Hematopoietic multipotent progenitor cell treated with erythropoietin and hydrocortisone succinate and interleukin-3 and kit ligand, for 15 days (in vitro differentiated cells): Measurements from ENCODE around the gene PNP.
"Not testable (repeated sequence)": the region's sequence is repeated elsewhere in the genome, so short reads cannot be mapped to it uniquely, and the experiment has no call there.

Experiments
- DNase-seq: peaks from one replicate; pipeline ENCODE4 v3.0.0-alpha.2; 2015; ENCODE audit warnings: low spot score

Gene PNP

DNA sequence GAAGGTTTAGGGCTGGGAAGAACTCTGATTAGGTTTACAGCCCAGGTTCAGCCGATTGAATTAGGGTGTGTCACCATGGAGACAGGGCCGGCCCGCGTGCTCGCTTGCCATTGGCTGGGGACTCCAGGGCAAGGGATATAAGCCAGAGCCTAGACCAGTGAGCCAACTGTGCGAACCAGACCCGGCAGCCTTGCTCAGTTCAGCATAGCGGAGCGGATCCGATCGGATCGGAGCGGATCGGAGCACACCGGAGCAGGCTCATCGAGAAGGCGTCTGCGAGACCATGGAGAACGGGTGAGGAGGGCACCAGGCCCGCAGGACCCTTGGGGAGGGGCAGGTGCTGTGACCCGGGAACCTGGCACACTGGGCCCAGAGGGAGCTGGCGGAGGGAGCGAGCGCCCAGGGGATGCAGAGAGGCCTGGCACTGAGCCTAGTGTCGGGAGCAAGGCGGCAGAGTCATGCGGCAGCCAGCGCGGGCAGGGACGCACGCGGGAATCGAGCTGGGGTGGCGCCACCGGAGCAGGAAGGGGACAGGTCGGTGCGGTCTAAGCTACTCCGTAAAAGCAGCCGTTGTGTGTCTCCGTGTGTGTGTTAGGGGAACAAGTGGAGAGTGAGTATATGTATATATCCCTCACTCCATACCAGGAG lies at the start of gene PNP:
PNP (plus strand) TSS at position 165 of the 648 bp plus-strand sequence; CDS start at position 284, 119 bp downstream.
- DNase-seq = peak; percentile 96

DNA sequence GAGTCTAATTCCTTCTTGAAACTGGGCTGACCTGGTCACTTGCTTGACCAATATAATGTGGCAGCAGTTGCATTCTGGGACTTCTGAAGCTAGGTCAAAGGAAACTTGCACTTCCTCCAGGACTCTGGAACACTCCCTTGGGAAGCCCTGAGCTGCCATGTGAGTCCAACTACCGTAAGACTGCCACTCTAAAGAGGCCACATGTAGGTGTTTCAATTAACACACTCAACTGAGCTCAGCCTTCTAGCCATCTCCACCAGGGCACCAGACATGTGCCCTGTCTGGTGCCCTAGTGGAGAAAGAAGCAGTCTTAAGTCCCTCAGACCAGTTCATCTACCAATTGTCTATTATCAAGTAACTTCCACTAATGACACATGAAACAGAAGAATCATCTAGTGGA lies 49.8 kb upstream of the PNP start:
- no peak for DNase-seq

DNA sequence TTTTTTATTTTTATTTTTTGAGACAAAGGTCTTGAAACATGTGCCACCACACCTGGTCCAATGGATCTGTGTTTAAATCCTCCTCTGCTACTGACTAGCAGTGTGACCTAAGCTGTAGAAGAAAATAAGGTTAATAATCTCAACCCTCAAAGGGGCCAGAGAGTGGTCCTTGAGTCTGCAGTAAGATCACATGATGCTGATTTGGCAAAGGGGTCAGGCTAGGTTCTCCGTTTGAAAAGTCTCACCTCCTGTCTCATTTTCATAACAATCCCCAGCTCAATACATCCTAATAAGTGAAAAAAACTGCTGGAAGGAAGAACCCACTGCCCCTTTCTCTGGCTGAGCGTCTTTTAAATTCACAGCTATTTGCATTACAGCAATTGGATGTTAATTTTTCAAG lies 47.9 kb upstream of the PNP start:
- no peak for DNase-seq

DNA sequence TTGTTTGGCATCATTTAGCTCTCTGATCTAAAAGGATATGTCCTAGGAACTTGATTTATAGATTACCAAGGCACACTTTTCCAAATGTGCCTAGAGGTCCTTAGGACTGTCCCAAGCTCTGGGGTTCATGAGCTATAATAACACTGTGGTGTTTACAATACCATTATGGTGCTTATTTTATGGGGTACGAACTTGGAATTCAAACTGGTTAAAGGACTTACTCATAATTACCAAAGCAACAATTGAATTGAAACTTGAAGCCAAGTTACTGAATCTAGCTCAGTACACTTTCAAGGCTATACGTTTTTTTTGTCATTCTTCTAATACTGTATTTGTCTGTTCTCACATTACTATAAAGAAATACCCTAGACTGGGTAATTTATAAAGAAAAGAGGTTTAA lies 46.3 kb upstream of the PNP start:
- DNase-seq = no peak

DNA sequence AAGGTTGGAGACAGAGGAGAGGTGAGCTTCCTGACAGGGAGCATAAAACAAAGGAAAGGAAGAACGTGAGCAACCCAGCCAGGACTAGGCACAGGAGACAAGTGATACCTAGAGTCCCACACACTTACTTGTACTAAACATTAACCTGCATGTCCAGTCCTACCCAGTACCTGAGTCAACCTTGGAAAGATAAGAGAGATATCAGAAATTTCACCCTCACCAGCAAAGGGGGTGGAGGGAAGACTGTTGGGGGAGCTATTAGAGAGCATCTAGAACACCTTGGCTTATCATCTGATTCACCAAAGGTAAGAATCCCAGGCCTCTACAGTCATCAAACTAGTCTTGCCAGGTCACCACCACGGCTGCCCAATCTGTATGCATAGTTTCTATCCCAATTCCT lies 44.4 kb upstream of the PNP start:
- DNase-seq = no peak

DNA sequence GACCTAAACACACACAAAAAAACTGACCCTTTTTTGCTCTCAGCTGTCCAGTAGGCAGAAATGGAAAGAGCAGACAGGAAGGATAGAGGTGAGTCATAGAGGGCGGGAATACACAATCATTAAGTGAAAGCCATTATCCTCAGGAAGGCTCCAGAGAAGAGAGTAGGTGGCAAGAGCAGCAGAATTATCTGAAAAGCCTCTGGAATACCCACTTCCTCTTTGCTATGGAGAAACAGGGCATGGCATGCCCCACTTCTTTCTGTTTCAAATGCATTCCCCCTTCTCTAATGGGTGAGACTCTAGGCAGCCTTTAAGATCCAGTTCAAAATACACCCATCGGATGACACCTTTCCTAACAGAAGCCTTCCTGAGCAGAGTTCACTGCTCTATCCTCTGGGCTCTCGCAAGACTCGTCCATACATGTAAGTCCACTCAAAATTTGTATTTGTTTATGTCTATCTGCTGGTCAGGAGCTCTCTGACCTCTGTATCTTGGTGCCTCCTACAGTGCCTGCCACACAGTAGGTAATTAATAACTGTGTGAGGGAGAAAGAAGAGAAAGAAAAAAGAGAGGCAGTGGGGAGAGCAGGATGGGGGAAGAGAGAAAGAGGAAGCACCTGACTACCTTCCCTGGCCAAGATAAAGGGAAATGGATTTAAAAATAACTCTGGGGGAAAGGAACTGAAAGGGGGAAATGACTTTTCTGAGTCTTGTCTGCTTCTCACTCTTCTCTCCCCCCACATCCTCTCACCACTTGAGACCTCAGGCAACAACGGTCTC lies 41.8 kb upstream of the PNP start:
- no peak for DNase-seq

DNA sequence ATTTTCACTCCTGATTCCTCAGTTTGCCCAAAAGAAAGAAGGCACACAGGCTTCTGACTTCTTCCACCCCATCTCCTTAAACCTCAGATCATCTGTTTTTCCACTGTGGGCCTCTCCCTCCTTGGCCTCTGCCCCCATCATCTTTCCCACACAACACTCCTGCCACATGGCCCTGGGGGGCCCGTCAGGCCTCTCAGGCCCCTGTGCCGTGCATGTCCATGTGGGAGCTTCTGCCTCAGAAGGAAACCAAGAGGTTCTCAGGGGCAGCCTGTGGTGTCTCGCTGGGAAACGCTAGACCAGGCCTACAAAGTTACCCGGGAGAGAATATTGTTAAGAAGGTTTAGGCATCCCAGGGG lies 41.2 kb upstream of the PNP start:
- DNase-seq = no peak

DNA sequence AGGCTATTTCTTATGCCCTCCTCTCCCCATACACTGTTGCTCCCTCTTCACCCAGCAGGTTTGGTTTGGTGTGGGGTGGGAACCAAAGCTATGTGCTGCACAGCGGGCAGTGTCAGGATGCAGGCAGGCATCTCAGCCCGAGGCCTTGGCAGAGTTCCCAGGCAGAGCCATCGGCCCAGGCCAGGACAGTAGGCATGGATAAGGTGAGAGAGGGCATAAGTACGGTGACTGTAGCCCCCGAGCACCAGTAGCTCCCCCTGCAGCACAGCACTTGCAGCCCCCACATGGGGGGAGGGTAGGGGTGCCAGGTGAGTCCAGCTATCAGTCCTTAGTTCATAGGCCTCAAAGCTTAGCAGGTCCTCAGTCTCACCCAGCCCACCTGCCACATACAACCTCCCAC lies 40.4 kb upstream of the PNP start:
- DNase-seq = no peak

DNA sequence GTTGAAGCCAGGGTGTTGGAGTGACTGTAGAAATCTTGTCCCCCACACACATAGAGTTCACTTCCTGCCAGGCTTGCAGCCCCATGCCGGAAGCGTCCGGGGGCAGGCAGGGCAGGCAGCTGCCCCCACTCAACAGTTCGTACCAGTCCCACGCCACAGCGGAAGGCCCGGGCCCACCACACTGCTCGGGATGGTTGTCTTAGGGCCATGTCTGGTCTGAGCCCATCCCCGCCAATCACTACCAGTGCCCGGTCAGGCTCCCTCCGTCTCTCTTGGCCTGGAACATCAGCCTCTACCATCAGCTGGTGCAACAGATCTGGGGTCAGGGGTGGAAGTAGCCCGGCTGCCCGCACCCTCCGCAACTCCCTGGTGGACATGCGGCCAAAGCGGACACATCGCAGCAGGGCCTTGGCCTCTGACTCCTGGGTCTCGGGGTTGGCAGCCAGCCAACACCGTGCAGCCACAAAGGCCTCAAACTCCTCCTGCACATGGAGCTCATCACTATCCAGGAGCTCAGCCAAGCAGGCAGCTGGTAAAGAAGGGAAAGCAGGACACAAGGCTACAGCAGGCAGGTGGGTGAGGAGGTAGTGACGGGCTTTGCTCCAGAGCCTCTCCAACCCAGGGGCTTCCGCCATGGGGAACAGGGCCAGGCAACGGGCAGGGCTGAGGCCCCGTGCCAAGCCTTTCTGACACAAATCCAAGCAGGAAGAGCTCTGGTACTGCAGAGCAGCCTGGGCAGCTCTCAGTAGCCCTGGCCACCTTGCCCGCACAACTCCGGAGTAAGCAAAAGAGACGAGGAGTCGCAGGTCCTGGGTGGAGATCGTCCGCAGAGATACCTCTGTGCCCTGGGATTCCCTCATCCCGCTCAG lies 39.2 kb upstream of the PNP start:
- no peak for DNase-seq

DNA sequence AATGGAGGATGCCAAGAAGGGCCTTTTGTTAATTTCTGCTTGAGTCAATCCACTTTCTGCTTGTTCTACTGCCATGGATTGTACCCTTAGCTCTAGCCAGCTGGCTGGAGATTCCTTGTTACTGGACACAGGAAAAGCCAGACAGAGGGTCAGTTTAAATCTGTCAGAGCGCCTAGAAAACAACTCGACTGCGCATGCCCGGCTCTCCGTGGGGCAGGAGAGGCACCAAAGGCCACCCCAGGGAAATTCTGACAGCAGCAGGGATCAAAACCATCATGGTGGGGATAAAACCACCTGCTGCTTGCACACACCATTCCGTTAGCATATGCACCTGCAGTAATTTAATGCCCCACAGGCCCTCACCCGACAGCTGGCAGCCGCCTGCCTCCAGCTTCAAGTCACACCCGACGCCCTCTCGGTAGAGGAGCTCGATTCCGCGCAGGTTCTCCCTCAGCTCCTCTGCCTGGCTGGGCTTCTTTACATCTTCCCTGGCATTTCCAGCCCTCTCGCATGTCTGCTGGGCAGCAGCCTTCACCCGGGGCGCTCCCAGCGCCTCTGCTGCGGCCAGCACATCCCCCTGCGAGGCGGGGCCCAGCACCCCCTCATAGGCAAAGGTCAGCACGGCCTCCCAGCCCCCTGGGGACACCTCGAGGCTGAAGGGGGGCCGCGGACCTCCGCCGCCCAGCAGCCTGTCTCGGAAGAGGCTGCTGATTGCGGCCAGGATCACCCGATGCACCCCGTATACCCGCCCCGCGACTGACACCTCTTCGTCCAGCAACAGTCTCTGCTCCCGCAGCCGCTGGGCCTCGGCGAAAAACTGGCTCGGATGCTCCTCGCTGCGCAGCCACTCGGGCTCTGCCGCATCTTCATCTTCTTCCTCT lies 34.3 kb upstream of the PNP start:
- no peak for DNase-seq

DNA sequence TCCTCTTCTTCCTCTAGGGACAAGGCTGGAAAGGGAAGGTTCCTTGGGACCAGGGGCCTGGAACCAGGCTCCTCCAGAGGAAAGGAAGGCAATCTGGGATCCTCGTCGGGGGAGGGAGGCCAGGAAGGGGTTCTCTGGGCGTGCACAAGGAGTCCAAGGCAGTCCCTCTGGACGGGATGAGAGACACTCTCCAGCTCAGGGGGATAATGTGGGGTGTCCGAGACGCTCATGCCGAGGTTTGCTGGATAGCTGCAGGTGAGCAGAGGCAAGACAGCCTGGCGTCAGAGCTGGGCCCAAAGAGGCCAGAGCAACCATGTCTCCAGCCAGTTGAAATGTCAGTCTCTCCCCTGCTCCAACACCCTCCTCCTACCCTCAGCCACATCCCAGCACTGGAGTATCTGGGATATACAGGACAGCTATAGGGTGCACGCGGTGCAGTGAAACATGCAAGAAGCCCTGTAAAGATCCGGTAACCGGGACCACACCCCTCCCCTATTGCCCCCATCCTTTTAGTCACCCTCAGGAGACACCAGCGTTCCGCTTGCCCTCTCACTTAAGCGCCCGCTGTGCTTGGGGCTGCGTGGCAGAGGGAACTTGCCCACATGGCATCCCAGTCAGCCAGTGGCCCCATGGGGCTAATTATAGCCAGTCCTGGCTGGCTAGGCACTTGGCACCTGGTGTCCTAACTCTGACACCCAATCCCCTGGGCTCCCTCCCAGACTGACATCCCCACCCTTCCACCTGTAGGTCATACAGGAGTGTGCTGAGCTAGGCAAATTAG lies 33.4 kb upstream of the PNP start, which contains the start of gene KLHL33:
KLHL33 (minus strand) TSS at position 585 of the 781 bp plus-strand sequence; CDS start at position 230, 355 bp downstream.
- no peak for DNase-seq

DNA sequence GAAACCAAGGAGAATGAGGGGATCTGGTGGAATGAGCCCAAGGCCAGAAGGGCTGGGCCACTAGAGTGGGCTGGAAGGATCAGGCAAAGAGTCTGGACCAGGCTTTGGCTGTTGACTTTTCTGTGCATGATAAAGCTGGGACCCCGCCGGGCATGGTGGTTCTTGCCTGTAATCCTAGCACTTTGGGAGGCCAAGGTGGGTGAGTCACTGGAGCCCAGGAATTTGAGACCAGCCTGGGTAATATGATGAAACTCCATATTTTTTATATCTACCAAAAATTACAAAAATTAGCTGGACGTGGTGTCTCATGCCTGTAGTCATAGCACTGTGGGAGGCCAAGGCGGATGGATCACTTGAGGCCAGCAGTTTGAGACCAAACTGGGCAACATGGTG lies 32.8 kb upstream of the PNP start:
- DNase-seq = no peak

DNA sequence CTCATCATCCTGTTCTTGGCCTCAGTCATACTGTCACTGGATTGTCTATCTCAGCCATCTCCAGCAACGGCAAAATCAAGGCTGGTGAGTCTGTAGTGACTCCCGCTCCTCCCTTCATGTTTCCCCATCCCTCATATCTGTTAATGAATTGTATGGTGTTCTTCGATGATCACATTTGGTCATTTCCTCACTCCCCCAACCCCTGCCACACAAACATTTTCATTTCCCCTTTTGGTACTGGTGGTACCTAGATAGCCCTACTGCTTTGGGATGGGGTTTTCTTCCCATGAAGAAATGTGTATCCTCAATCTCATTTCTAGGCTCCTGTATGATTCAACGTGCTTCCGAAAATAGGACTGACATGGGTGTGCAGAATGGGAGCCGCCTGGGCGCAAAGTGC lies 30.5 kb upstream of the PNP start:
- no peak for DNase-seq

DNA sequence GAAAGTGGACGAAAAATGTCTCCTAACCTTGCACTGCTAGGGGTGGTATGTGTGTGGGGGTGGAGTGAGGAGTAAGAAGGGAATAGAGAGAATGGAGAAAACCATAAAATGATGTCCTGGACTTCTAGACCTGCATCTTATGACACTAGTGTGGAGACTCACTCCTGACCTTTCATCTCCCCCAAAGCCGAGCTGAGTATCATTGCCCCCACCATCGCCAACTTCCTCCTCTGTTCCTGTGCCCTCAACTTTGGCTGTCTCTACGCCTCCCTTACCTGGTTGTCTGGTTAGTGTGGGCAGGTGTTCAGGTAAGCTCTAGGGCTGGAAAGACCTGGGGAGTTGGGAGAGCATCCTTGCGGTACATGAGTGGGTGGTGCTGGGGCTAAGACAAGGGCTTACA lies 28.7 kb upstream of the PNP start:
- DNase-seq = no peak

DNA sequence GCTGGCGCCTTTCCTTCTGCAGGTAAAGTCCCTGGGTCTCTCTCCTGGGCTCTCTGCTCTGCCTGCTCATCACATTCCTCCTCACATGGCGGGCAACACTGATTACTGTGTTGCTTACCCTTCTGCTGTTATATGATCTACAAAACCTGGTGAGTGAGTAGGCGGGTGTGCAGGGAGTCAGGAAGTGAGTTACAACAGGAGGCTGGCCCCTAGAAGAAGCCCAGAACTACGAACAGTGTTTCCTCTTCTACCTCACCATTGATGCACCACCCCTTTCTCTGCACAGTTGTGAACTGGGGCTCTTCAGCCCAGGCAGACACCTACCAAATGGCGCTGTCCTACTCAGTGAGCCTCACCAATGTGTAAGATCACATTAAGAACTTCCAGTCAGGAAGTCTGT lies 28.3 kb upstream of the PNP start:
- no peak for DNase-seq

DNA sequence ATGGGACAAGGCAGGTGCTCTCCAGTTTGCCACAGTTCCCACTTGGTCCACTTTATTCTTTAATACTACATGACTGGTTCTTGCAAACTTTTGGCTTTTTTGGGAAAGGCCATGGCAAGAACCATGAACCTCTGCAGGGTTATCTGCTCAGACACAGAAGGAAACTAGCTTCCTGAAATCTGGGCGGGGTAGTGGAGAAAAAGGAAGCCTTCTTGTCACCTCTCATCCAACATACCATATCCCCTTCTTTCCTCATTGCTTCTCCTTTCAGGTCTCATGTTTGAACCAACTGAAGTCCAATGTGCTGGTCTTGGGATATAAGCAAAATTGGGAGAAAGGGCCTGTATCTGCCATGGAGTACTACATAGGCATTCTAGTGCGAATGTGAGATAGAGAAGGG lies 27.7 kb upstream of the PNP start:
- no peak for DNase-seq

DNA sequence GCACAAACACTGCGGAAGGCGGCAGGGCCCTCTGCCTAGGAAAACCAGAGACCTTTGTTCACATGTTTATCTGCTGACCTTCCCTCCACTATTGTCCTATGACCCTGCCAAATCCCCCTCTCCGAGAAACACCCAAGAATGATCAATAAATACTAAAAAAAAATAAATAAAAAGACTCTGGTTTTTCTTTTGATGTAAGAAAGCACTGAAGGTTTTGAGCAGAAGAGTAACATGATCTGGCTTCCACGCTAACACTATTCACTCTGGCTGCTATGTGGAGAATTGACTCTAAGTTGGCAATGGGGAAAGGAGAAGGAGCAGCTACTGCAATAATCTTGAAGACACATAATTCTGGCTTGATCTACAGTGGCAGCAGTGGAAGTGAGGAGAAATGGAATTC lies 25.6 kb upstream of the PNP start:
- DNase-seq = not testable (repeated sequence)

DNA sequence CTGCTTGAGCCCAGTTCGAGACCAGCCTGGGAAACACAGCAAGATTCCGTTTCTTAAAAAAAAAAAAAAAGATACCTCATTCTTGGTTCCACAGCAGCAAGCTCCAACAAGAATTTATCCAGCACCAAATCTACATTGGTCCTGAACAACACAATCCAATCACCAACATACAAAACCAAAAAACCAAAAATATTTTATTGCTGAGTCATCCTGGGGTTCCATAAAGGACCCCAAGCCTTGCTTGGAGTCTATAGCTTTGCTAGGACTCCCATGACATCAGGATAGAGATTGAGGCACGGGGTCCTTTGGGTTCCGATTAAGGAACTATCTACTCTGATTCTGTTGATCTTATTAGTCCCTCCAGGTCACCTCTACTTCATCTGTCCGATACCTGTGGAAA lies 22.3 kb upstream of the PNP start:
- no peak for DNase-seq

DNA sequence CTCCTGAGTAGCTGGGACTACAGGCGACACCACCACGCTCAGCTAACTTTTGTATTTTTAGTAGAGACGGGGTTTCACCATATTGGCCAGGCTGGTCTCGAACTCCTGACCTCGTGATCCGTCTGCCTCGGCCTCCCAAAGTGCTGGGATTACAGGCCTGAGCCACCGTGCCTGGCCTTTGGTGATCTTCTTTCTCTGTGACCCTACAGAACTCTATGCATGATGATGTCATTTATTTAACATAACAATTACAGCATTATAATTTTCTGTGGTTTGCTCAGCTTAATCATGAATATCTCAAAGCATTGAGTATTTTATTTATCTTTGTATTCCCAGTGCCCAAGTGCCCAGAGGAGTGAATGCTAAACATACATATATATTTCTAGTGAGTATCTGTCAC lies 16.4 kb upstream of the PNP start:
- DNase-seq = not testable (repeated sequence)

DNA sequence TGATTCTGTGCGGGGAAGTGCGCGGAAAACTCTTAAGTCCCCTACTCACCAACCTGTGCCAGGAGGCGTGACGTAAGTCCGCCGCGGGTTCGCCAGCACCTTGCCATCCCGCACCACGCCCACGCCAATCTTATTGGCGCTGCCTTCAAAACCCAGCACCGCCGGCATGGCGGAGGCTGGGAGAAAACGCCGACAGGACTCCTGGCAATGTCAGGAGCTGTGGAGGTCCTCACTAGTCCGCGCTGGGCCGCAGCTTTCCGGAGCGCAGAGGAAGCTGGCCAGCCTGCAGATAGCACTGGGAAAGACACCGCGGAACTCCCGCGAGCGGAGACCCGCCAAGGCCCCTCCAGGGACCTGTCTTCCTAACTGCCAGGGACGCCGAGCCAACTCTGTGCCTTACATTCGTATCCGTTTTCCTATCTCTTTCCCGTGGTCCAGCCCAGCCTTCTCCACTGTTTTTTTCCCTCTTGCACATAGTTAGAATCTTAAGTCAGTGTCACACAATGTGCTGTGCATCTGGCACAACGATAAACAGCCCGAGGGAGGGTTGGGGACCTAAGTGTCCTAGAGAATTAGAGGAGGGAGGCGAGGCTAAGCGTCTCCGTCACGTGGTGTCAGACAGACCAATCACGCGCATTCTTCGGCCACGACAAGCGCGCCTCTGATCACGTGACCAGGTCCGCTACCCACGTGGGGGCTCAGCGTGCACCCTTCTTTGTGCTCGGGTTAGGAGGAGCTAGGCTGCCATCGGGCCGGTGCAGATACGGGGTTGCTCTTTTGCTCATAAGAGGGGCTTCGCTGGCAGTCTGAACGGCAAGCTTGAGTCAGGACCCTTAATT lies 14.5 kb upstream of the PNP start, which contains the start of the genes APEX1 and OSGEP:
APEX1 (plus strand) TSS at position 711 of the 839 bp plus-strand sequence. CDS start 420 bp downstream, outside the sequence.
OSGEP (minus strand) TSS at position 297 of the 839 bp plus-strand sequence; CDS start at position 168, 129 bp downstream.
- DNase-seq = peak; percentile 99
